ENCODE measurements around the gene LRRC4C.

DNA sequence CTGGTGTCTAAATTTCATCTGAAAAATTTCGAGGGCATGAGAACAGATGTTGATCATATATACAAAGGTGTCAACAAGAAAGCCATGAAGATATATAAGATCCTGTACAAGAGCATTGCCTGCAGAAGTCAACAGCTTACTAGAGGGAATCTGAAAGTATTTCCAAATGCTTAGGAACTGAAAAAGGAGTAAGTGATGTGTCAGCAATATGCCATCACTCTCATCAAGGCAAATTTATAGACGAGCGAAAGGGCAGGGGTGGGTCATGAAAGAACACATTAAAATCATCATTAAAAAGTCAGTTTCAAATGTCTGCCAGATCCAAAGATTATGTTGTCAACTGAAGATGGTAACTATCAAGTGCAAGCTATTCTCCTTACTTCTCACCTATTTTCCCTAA lies 1299.0 kb downstream of the LRRC4C start:
- TF ChIP-seq POLR2A (IDR thresholded peaks at IDR 0.05; ENCODE audit: low read length): no peak
- no peak for TF ChIP-seq GATA1 (IDR thresholded peaks at IDR 0.05; ENCODE audit: low read depth, low read length)
